GM12878 (cell line): ENCODE measurements around the gene DYDC2.

Experiments used
- CBX3 ChIP-seq: fragments of 200-600 bp; sonication (generic); IDR thresholded peaks from 2 replicates; pipeline ENCODE4 v1.6.1; 2016; ENCODE audit warnings: low read depth, borderline replicate concordance
- EZH2 ChIP-seq: IDR thresholded peaks from 2 replicates; pipeline ENCODE4 v1.6.1; 2012; ENCODE audit warnings: low read depth, mild to moderate bottlenecking, control low read depth, inconsistent platforms, low read length, borderline replicate concordance; ENCODE audit not compliant: control insufficient read depth
- MAX ChIP-seq: IDR thresholded peaks from 2 replicates; pipeline ENCODE4 v1.6.1; 2012; ENCODE audit warnings: low read depth, low read length, improper control_type of control experiment
- NFIC ChIP-seq: IDR thresholded peaks from 2 replicates; pipeline ENCODE4 v1.6.1; 2012; ENCODE audit warnings: low read depth, mild to moderate bottlenecking, inconsistent platforms, low read length, moderate library complexity
- NFXL1 ChIP-seq: fragments of 450-650 bp; IDR thresholded peaks from 2 replicates; pipeline ENCODE4 v1.6.1; 2017; ENCODE audit warnings: antibody characterized with exemption, mild to moderate bottlenecking, borderline replicate concordance
- POLR2AphosphoS5 ChIP-seq: IDR thresholded peaks from 2 replicates; pipeline ENCODE4 v1.6.1; 2011; ENCODE audit warnings: mild to moderate bottlenecking, low read length, inconsistent platforms
- RAD21 ChIP-seq: IDR thresholded peaks from 2 replicates; pipeline ENCODE4 v1.6.1; 2011; ENCODE audit warnings: mild to moderate bottlenecking, low read depth, low read length, moderate library complexity; ENCODE audit not compliant: insufficient read depth
- TF ChIP-seq, protein P1 (sequence below), 3 experiments: IDR thresholded peaks in 2 of 3; conservative IDR thresholded peaks in 1 of 3; 2 replicates each; pipeline ENCODE4 v1.5.1; 2011; ENCODE audit warnings: low read depth in 3 of 3, low read length in 3 of 3, mild to moderate bottlenecking in 3 of 3, control low read depth in 2 of 3, moderate library complexity in 2 of 3, inconsistent platforms in 1 of 3, mixed read lengths in 1 of 3; ENCODE audit not compliant: control insufficient read depth in 2 of 3, insufficient read depth in 1 of 3; ENCODE audit errors: extremely low read depth in 1 of 3

DNA sequence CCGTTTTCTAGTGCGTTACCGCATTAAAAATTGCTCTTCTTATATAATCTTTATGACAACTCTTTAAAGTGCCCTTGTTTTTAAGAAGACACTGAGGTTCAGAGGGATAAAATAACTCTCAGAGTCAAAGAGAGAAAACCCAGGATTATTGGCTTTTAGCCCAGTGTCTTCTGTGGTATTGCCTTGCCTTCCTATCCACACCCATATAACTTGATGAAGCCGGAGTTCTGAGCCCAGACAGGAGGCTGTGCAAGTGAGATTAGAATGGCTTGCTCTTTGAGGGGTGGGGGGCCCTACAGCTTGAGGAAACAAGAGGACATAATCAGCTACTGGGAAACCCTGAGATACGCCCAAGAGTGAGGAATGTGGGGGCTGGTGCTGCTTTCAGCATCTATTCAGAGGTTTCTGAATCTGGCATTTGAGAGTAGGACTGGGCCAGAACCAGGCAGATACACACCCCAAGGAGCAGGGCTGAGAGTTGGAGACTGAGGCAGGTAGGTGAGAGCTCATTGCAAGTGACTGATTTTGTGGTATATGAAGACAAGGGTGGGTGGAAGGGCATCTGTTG lies 54.1 kb downstream of the DYDC2 start:
- TF ChIP-seq EZH2 (no peak), CBX3 (no peak), MAX (no peak), RAD21 (no peak), POLR2AphosphoS5 (no peak), NFXL1 (no peak), NFIC (no peak)
- TF ChIP-seq, protein P1, sequence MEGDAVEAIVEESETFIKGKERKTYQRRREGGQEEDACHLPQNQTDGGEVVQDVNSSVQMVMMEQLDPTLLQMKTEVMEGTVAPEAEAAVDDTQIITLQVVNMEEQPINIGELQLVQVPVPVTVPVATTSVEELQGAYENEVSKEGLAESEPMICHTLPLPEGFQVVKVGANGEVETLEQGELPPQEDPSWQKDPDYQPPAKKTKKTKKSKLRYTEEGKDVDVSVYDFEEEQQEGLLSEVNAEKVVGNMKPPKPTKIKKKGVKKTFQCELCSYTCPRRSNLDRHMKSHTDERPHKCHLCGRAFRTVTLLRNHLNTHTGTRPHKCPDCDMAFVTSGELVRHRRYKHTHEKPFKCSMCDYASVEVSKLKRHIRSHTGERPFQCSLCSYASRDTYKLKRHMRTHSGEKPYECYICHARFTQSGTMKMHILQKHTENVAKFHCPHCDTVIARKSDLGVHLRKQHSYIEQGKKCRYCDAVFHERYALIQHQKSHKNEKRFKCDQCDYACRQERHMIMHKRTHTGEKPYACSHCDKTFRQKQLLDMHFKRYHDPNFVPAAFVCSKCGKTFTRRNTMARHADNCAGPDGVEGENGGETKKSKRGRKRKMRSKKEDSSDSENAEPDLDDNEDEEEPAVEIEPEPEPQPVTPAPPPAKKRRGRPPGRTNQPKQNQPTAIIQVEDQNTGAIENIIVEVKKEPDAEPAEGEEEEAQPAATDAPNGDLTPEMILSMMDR (IDR thresholded peaks at IDR 0.05 in 2 of 3, conservative IDR thresholded peaks at IDR 0.05 in 1 of 3; ENCODE audit: control insufficient read depth in 2 of 3, extremely low read depth in 1 of 3, insufficient read depth in 1 of 3, low read depth in 3 of 3, low read length in 3 of 3) = no peak
